AG04450 (cell line): ENCODE results near the gene ABI3BP. TPM values are rescaled to one million over a fixed set of nuclear protein-coding genes. Genes with fewer than 3 reads are reported as not detected.

Experiments
- CTCF ChIA-PET: fragments of 300-600, 350-600 bp; formaldehyde crosslinking; extraction: SDS; loops from one replicate; lab custom pipeline; 2022; ENCODE audit warnings: antibody characterized with exemption, inconsistent platforms; lab: Charles Lee
- POLR2A ChIA-PET: fragments of 350-600 bp; formaldehyde crosslinking; extraction: SDS; loops from one replicate; lab custom pipeline; 2021; ENCODE audit warnings: antibody characterized with exemption, inconsistent platforms; lab: Yijun Ruan, JAX
- DNase-seq: peaks from one replicate; pipeline ENCODE4 v3.0.0-alpha.2; 2011; ENCODE audit warnings: low read depth, low spot score
- H3K27ac ChIP-seq: one replicate; pipeline ENCODE4 v1.5.1; 2012; ENCODE audit warnings: low read depth, low read length, control low read depth
- H3K27me3 ChIP-seq: one replicate; pipeline ENCODE4 v1.6.0; 2012; ENCODE audit warnings: low read length; ENCODE audit not compliant: control insufficient read depth, insufficient read depth
- H3K4me3 ChIP-seq: 2 replicates; pipeline ENCODE4 v1.5.1; 2011; ENCODE audit warnings: mild to moderate bottlenecking, low read depth, low read length, control low read depth
- H3K9me3 ChIP-seq: 2 replicates; pipeline ENCODE4 v1.5.1; 2012; ENCODE audit warnings: low read length; ENCODE audit not compliant: control insufficient read depth, insufficient read depth
- CTCF ChIP-seq: IDR thresholded peaks from 2 replicates; pipeline ENCODE4 v1.5.1; 2011; ENCODE audit warnings: low read depth, low read length, control low read depth, inconsistent platforms
- polyA plus RNA-seq: library from polyadenylated mRNA; depleted of rRNA; stranded (reverse); fragments of >200 nt; gene quantifications from 2 replicates; pipeline ENCODE4 v1.2.3, GENCODE V29; 2011

ABI3BP gene
- polyA plus RNA-seq, 1 experiment = 5.3 TPM

DNA sequence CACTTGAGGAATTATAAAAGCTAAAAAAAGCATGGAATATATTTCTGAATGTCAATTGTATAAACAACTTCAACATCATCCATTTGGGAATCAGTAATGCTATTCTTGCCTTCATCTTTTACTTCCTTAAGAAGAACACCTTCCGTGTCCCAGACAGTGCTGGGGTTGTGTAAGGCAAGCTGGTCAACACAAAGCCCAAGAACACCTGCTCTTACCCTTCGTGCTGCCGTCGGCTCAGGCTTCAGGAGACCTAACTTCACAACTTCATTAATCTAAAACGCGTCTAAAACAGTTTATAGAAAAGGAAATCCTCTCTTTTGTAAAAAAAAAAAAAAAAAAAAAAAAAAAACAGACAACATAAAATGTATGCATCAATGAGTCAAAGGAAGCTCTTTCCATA lies 81.3 kb downstream of the ABI3BP start:
- TF ChIP-seq CTCF = no peak
- no peak overlapping the region for H3K4me3 ChIP-seq
- no peaks in the 10 kb centered on the region for H3K27me3 ChIP-seq
- POLR2A ChIA-PET = no interaction called here
- CTCF ChIA-PET = interaction anchor here (0.6 to 1.7 kb wide), 3 partner anchors 20 to 415 kb away, joined by 3 to 5 read pairs (median 5); no protein-coding TSS in a partner anchor
- no peaks in the 10 kb centered on the region for H3K9me3 ChIP-seq
- no peak for DNase-seq
- no peak overlapping the region for H3K27ac ChIP-seq

- DNase-seq = no peak
- TF ChIP-seq CTCF = no peak
- ChIA-PET CTCF (no interaction called here), POLR2A (no interaction called here)
- no peak overlapping the region for H3K27ac ChIP-seq
- H3K27me3 ChIP-seq = no peaks in the 10 kb centered on the region
- H3K9me3 ChIP-seq = no peaks in the 10 kb centered on the region
- H3K4me3 ChIP-seq = no peak overlapping the region
Observed at GRCh38 chr3:100910986-100911385, 82.2 kb downstream of the ABI3BP start.

- Histone ChIP-seq H3K4me3 (no peak overlapping the region), H3K9me3 (no peaks in the 10 kb centered on the region), H3K27me3 (no peaks in the 10 kb centered on the region), H3K27ac (no peak overlapping the region)
- no peak for DNase-seq
- ChIA-PET POLR2A (no interaction called here), CTCF (interaction anchor here (1.2 kb wide), 1 partner anchor 293 kb away, joined by 4 read pairs; no protein-coding TSS in a partner anchor)
- no peak for TF ChIP-seq CTCF
Observed at GRCh38 chr3:100902572-100902971, 90.6 kb downstream of the ABI3BP start.

GRCh38 chr3:100900671-100901335 lies 92.4 kb downstream of the ABI3BP start:
- Histone ChIP-seq H3K4me3 (no peak overlapping the region), H3K9me3 (no peaks in the 10 kb centered on the region), H3K27ac (no peak overlapping the region), H3K27me3 (no peaks in the 10 kb centered on the region)
- DNase-seq = no peak
- TF ChIP-seq CTCF = no peak
- ChIA-PET POLR2A (interaction anchor here (0.7 kb wide), 1 partner anchor 151 kb away, joined by 3 read pairs; no protein-coding TSS in a partner anchor), CTCF (interaction anchor here (0.6 to 0.7 kb wide), 2 partner anchors 9 to 1404 kb away, joined by 3 read pairs; no protein-coding TSS in a partner anchor)

- CTCF ChIA-PET = no interaction called here
- TF ChIP-seq CTCF = no peak
- no peaks in the 10 kb centered on the region for H3K9me3 ChIP-seq
- no peak for DNase-seq
- no peak overlapping the region for H3K4me3 ChIP-seq
- H3K27me3 ChIP-seq = no peaks in the 10 kb centered on the region
- POLR2A ChIA-PET = no interaction called here
- no peak overlapping the region for H3K27ac ChIP-seq
Observed at GRCh38 chr3:100899440-100900091, 93.7 kb downstream of the ABI3BP start.
